ENCODE data around the gene SPINT1. TPM values are rescaled to one million over a fixed set of nuclear protein-coding genes. Genes with fewer than 3 reads are reported as not detected.

SPINT1 gene
- total and polyA plus RNA-seq, 2 of the 13 experiments (the other 11 are each of a cell fraction or from before 2014, with no cell fraction given), result 0.49 to 2.5 TPM

DNA sequence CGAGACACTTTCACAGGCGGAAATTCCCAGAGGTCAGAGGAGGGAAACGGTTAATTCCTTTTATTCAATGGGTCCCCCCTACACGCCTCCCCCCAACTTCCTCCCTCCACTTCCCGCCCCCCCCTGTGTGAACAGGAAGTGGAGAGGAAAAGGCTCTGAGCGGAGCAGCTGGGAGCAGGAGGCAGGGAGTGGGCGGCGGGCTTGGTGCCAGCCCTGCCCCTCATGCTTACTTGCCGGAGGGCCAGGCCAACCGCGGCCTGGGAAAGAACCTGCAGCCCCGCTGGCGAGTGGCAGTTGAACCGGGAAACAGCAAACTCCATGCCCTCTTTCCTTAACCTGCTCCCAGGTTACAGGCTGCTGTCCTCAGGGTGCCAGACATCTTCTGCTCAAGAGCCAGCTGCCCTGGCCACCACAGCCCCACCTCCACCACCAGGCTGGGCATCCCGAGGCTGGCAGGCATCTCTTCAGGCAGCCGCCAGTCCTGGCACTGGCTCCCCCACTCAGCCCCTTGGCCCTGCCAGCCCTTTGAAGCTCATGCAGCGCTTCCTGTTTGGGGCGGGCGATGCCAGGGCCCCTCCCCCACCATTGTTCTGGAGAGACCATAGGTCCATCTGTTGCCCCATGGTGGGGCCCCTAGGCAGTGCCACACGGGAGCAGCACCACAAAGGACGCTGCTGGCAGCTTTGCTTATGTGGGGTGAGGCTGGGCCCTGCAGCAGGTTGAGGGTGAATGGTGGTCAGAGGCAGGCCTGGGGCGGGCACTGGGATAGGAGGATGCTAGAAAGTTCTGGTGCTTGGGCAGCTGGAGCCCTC lies 63.3 kb downstream of the SPINT1 start (continued):
- TF ChIP-seq, protein P1, sequence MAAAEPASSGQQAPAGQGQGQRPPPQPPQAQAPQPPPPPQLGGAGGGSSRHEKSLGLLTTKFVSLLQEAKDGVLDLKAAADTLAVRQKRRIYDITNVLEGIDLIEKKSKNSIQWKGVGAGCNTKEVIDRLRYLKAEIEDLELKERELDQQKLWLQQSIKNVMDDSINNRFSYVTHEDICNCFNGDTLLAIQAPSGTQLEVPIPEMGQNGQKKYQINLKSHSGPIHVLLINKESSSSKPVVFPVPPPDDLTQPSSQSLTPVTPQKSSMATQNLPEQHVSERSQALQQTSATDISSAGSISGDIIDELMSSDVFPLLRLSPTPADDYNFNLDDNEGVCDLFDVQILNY (CRISPR knock-in tag; conservative IDR thresholded peaks at IDR 0.05), result no peak
- TF ChIP-seq TSC22D2 (CRISPR knock-in tag; IDR thresholded peaks at IDR 0.05; ENCODE audit: borderline replicate concordance), result no peak
- no peak for TF ChIP-seq SOX13 (IDR thresholded peaks at IDR 0.05)
- peak in 1 of 2 experiments; percentile 68; a peak in 2 of 4 replicates for TF ChIP-seq SOX13 (CRISPR knock-in tag; conservative IDR thresholded peaks at IDR 0.05 in 1 of 2, IDR thresholded peaks at IDR 0.05 in 1 of 2)
- no peak for TF ChIP-seq TAF15 (IDR thresholded peaks at IDR 0.05; ENCODE audit: low read depth, low read length, poor library complexity, severe bottlenecking)
- TF ChIP-seq ZSCAN25 (CRISPR knock-in tag; IDR thresholded peaks at IDR 0.05), result no peak
- no peak for TF ChIP-seq CCDC6 (CRISPR knock-in tag; IDR thresholded peaks at IDR 0.05)
- TF ChIP-seq FOXA3 (CRISPR knock-in tag; IDR thresholded peaks at IDR 0.05), result no peak
- TF ChIP-seq, protein P2, sequence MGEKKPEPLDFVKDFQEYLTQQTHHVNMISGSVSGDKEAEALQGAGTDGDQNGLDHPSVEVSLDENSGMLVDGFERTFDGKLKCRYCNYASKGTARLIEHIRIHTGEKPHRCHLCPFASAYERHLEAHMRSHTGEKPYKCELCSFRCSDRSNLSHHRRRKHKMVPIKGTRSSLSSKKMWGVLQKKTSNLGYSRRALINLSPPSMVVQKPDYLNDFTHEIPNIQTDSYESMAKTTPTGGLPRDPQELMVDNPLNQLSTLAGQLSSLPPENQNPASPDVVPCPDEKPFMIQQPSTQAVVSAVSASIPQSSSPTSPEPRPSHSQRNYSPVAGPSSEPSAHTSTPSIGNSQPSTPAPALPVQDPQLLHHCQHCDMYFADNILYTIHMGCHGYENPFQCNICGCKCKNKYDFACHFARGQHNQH (CRISPR knock-in tag; IDR thresholded peaks at IDR 0.05), result no peak
- no peak for TF ChIP-seq MEF2D (CRISPR knock-in tag; IDR thresholded peaks at IDR 0.05)
- TF ChIP-seq NR2F1 (CRISPR knock-in tag; IDR thresholded peaks at IDR 0.05), result no peak
- TF ChIP-seq ZMYM4 (CRISPR knock-in tag; IDR thresholded peaks at IDR 0.05), result no peak
- TF ChIP-seq NR2F6 (IDR thresholded peaks at IDR 0.05), result no peak
- TF ChIP-seq NR2F6 (CRISPR knock-in tag; IDR thresholded peaks at IDR 0.05), result no peak
- TF ChIP-seq ZNF788 (CRISPR knock-in tag; IDR thresholded peaks at IDR 0.05; ENCODE audit: borderline replicate concordance), result no peak
- TF ChIP-seq MTF2 (CRISPR knock-in tag; IDR thresholded peaks at IDR 0.05; ENCODE audit: borderline replicate concordance), result no peak
- no peak for TF ChIP-seq SALL2 (CRISPR knock-in tag; IDR thresholded peaks at IDR 0.05)
- no peak for TF ChIP-seq KDM5B (CRISPR knock-in tag; IDR thresholded peaks at IDR 0.05; ENCODE audit: borderline replicate concordance)
- TF ChIP-seq, protein P3, sequence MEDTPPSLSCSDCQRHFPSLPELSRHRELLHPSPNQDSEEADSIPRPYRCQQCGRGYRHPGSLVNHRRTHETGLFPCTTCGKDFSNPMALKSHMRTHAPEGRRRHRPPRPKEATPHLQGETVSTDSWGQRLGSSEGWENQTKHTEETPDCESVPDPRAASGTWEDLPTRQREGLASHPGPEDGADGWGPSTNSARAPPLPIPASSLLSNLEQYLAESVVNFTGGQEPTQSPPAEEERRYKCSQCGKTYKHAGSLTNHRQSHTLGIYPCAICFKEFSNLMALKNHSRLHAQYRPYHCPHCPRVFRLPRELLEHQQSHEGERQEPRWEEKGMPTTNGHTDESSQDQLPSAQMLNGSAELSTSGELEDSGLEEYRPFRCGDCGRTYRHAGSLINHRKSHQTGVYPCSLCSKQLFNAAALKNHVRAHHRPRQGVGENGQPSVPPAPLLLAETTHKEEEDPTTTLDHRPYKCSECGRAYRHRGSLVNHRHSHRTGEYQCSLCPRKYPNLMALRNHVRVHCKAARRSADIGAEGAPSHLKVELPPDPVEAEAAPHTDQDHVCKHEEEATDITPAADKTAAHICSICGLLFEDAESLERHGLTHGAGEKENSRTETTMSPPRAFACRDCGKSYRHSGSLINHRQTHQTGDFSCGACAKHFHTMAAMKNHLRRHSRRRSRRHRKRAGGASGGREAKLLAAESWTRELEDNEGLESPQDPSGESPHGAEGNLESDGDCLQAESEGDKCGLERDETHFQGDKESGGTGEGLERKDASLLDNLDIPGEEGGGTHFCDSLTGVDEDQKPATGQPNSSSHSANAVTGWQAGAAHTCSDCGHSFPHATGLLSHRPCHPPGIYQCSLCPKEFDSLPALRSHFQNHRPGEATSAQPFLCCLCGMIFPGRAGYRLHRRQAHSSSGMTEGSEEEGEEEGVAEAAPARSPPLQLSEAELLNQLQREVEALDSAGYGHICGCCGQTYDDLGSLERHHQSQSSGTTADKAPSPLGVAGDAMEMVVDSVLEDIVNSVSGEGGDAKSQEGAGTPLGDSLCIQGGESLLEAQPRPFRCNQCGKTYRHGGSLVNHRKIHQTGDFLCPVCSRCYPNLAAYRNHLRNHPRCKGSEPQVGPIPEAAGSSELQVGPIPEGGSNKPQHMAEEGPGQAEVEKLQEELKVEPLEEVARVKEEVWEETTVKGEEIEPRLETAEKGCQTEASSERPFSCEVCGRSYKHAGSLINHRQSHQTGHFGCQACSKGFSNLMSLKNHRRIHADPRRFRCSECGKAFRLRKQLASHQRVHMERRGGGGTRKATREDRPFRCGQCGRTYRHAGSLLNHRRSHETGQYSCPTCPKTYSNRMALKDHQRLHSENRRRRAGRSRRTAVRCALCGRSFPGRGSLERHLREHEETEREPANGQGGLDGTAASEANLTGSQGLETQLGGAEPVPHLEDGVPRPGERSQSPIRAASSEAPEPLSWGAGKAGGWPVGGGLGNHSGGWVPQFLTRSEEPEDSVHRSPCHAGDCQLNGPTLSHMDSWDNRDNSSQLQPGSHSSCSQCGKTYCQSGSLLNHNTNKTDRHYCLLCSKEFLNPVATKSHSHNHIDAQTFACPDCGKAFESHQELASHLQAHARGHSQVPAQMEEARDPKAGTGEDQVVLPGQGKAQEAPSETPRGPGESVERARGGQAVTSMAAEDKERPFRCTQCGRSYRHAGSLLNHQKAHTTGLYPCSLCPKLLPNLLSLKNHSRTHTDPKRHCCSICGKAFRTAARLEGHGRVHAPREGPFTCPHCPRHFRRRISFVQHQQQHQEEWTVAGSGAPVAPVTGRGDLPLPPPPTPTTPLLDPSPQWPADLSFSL (CRISPR knock-in tag; IDR thresholded peaks at IDR 0.05), result no peak
